Brain microvascular endothelial cell (primary cell): ENCODE measurements around the gene PPP3CA.

Source experiments
- DNase-seq: peaks from one replicate; pipeline ENCODE4 v3.0.0-alpha.2; 2020
- H3K27ac ChIP-seq: fragments of 250-450 bp; sonication (Bioruptor Pico); 2 replicates; pipeline ENCODE4 v1.5.1; 2020; ENCODE audit warnings: mild to moderate bottlenecking, moderate library complexity
- H3K27me3 ChIP-seq: fragments of 250-450 bp; sonication (Bioruptor Pico); replicated peaks from 2 replicates; pipeline ENCODE4 v1.5.1; 2020; ENCODE audit warnings: mild to moderate bottlenecking
- H3K36me3 ChIP-seq: fragments of 250-450 bp; sonication (Bioruptor Pico); replicated peaks from 2 replicates; pipeline ENCODE4 v1.5.1; 2020; ENCODE audit warnings: mild to moderate bottlenecking
- H3K4me3 ChIP-seq: 2 replicates; pipeline ENCODE4 v1.5.1; 2011; ENCODE audit warnings: low read depth, mild to moderate bottlenecking, control low read depth, low read length, moderate library complexity
- CTCF ChIP-seq: IDR thresholded peaks from 2 replicates; pipeline ENCODE4 v1.5.1; 2011; ENCODE audit warnings: low read depth, mild to moderate bottlenecking, moderate library complexity, low read length, control low read depth, inconsistent platforms; ENCODE audit errors: missing control alignments
- in situ Hi-C: cut with HindIII; loops from 2 replicates; pipeline ENCODE4 v1.10.0; 2017; ENCODE audit warnings: low sequenced_read_pairs, low pct_ligation_motif_present

Gene PPP3CA

GRCh38 chr4:101115887-101116286, 231.4 kb downstream of the PPP3CA start:
- H3K4me3 ChIP-seq, result no peak overlapping the region
- H3K27ac ChIP-seq, result no peak overlapping the region
- no peaks in the 10 kb centered on the region for H3K36me3 ChIP-seq
- H3K27me3 ChIP-seq, result no peaks in the 10 kb centered on the region
- no peak for TF ChIP-seq CTCF
- in situ Hi-C loops, result no loop called here
- DNase-seq, result no peak

DNA sequence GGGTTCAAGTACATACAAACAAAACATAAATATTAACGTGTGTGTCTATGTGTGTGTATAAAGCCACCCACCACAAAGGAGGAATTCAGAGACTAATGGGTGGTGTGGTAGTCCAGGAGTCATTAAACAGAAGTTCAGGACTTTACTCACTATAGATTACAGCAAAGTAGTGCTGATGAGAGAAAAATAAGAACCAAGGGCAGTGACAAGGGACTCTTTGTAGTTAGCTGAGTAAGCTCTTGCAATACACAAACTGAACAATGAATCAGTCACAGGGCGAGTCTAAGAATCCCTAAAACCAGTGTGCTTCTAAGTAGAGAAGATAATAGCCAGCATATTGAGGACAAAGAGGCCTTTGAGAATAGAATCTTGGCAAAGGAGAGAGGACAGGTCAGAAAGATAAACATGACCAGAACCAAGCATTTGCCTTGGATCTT, 232.4 kb downstream of the PPP3CA start:
- in situ Hi-C loops, result no loop called here
- TF ChIP-seq CTCF, result no peak
- no peak overlapping the region for H3K4me3 ChIP-seq

GRCh38 chr4:101104312-101105052, 242.8 kb downstream of the PPP3CA start:
- in situ Hi-C loops, result no loop called here
- Histone ChIP-seq H3K4me3 (no peak overlapping the region), H3K36me3 (no peaks in the 10 kb centered on the region), H3K27ac (no peak overlapping the region), H3K27me3 (no peaks in the 10 kb centered on the region)
- TF ChIP-seq CTCF, result no peak
- DNase-seq, result no peak

More for the DNA sequence above, 232.4 kb downstream of the PPP3CA start:
- Histone ChIP-seq H3K27ac (no peak overlapping the region), H3K36me3 (no peaks in the 10 kb centered on the region), H3K27me3 (no peaks in the 10 kb centered on the region)
- DNase-seq, result peak; percentile 24

DNA sequence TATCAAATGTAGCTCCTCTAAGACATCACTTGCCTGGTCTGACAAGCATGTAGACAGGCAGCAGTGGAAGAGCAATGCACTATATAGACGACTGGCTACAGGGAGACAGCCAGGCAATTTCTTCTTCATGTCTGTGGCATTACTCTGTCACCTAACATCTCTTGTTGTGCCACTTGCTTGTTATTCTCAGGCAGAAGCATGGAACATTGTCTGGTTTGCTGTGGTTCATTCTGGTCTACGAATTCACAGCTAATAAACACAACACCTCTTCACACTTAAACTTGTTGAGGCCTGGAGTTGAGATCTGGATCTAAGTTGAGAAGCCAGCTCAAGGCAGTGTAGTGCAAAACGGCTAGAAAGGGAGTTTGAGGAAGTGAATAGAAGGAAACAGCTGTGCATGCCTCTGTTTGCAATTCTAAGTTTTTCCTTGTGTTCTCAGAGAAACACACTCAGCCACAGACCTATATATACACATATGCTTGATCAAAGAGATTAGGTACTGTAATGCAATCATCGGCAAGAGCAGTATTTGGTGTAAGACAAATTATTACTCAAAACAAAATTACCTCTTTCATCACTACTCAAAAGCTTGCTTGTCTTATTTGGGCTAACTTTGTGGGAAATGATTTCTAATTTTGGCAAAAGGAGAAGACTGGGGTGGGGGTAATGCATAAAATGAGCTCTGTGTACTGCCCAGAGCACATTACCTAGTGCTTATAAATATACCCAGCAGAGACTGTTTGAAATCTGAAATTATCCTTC, 243.8 kb downstream of the PPP3CA start:
- H3K27me3 ChIP-seq, result no peaks in the 10 kb centered on the region
- TF ChIP-seq CTCF, result no peak
- no peak overlapping the region for H3K4me3 ChIP-seq
- in situ Hi-C loops, result no loop called here
- no peak overlapping the region for H3K27ac ChIP-seq
- H3K36me3 ChIP-seq, result no peaks in the 10 kb centered on the region
- no peak for DNase-seq

- in situ Hi-C loops, result no loop called here
- Histone ChIP-seq H3K27me3 (no peaks in the 10 kb centered on the region), H3K4me3 (no peak overlapping the region), H3K27ac (no peak overlapping the region), H3K36me3 (no peaks in the 10 kb centered on the region)
- peak; percentile 53 for DNase-seq
- TF ChIP-seq CTCF, result no peak
Observed at GRCh38 chr4:101102114-101102742, 245.1 kb downstream of the PPP3CA start.
